Posterior vena cava (tissue), 2 donors: Measurements from ENCODE around the gene ABHD10. TPM values are rescaled to one million over a fixed set of nuclear protein-coding genes. Genes with fewer than 3 reads are reported as not detected.

Experiments used
- total RNA-seq, 2 donors: library from RNA; stranded (reverse); fragmentation: NEBNext Ultra II Directional; extraction: Animal tissue kit (Norgen Biotek cat#: 25700); gene quantifications; one replicate each; pipeline ENCODE4 v1.2.1, GENCODE V29; 2021
- donor health status: DM: yes; HTN: yes; CAD: no.
- donor health status: DM: yes; HTN: yes; CAD: no.

Gene ABHD10
- total RNA-seq, 2 donors from 2014 or later, result 15.4 to 22.9 TPM

Other genes starting within 250 kb of the ABHD10 start
- 100 to 1,000 TPM; 125 to 135 TPM for gene PHLDB2, start 119.8 kb upstream of the ABHD10 start, total RNA-seq
- gene TAGLN3, start 19.9 kb downstream of the ABHD10 start, total RNA-seq, result not detected
- not detected for gene TMPRSS7, start 55.7 kb downstream of the ABHD10 start, total RNA-seq
- gene C3orf52, start 107.4 kb downstream of the ABHD10 start, total RNA-seq, result 1 to 10 TPM; 2.1 to 9.9 TPM
- gene GCSAM, start 154.2 kb downstream of the ABHD10 start, total RNA-seq, result under 1 TPM; 0.29 to 0.37 TPM